ENCODE results near the gene ELP2.
"Not testable (repeated sequence)": the region's sequence is repeated elsewhere in the genome, so short reads cannot be mapped to it uniquely, and the experiment has no call there.

Gene ELP2

GRCh38 chr18:36129300-36130038 lies at the start of gene ELP2, which contains the start of gene SLC39A6:
Gene ELP2 (plus strand): TSS chr18:36129899. CDS start chr18:36129934, 35 bp downstream.
Gene SLC39A6 (minus strand): TSS chr18:36129340. CDS start chr18:36127007, 2,333 bp downstream.
- peak; percentile 89 to 92 (median 92) for DNase-seq (ENCODE audit: low read depth in 3 of 3)

GRCh38 chr18:36081118-36081517 lies 48.6 kb upstream of the ELP2 start:
- not testable (repeated sequence) for DNase-seq (ENCODE audit: low read depth in 3 of 3)

- no peak for DNase-seq (ENCODE audit: low read depth in 3 of 3)
Measured at GRCh38 chr18:36083729-36084128, 46.0 kb upstream of the ELP2 start.

- DNase-seq (ENCODE audit: low read depth in 3 of 3): no peak
Measured at GRCh38 chr18:36085195-36085594, 44.5 kb upstream of the ELP2 start.

- no peak for DNase-seq (ENCODE audit: low read depth in 3 of 3)
Measured at GRCh38 chr18:36086186-36086585, 43.5 kb upstream of the ELP2 start.

- DNase-seq (ENCODE audit: low read depth in 3 of 3): no peak
Measured at GRCh38 chr18:36088256-36088655, 41.4 kb upstream of the ELP2 start.

- no peak for DNase-seq (ENCODE audit: low read depth in 3 of 3)
Measured at GRCh38 chr18:36089001-36089400, 40.7 kb upstream of the ELP2 start.

- DNase-seq (ENCODE audit: low read depth in 3 of 3): not testable (repeated sequence)
Measured at GRCh38 chr18:36092116-36092515, 37.6 kb upstream of the ELP2 start.

- no peak for DNase-seq (ENCODE audit: low read depth in 3 of 3)
Measured at GRCh38 chr18:36094431-36094830, 35.3 kb upstream of the ELP2 start.

GRCh38 chr18:36095936-36096519 lies 33.7 kb upstream of the ELP2 start:
- DNase-seq (ENCODE audit: low read depth in 3 of 3): no peak

- no peak for DNase-seq (ENCODE audit: low read depth in 3 of 3)
Measured at GRCh38 chr18:36096955-36097354, 32.7 kb upstream of the ELP2 start.

- DNase-seq (ENCODE audit: low read depth in 3 of 3): no peak
Measured at GRCh38 chr18:36099311-36099710, 30.4 kb upstream of the ELP2 start.

GRCh38 chr18:36101943-36102342 lies 27.8 kb upstream of the ELP2 start:
- DNase-seq (ENCODE audit: low read depth in 3 of 3): no peak

- no peak for DNase-seq (ENCODE audit: low read depth in 3 of 3)
Measured at GRCh38 chr18:36104749-36105148, 24.9 kb upstream of the ELP2 start.

- no peak for DNase-seq (ENCODE audit: low read depth in 3 of 3)
Measured at GRCh38 chr18:36107477-36107876, 22.2 kb upstream of the ELP2 start.

GRCh38 chr18:36108196-36108595 lies 21.5 kb upstream of the ELP2 start:
- no peak for DNase-seq (ENCODE audit: low read depth in 3 of 3)

GRCh38 chr18:36108601-36109000 lies 21.1 kb upstream of the ELP2 start:
- no peak for DNase-seq (ENCODE audit: low read depth in 3 of 3)

GRCh38 chr18:36109737-36110136 lies 20.0 kb upstream of the ELP2 start:
- no peak for DNase-seq (ENCODE audit: low read depth in 3 of 3)

GRCh38 chr18:36112302-36112701 lies 17.4 kb upstream of the ELP2 start:
- DNase-seq (ENCODE audit: low read depth in 3 of 3): no peak

- DNase-seq (ENCODE audit: low read depth in 3 of 3): no peak
Measured at GRCh38 chr18:36114251-36114650, 15.4 kb upstream of the ELP2 start.

- DNase-seq (ENCODE audit: low read depth in 3 of 3): no peak
Measured at GRCh38 chr18:36114738-36115137, 15.0 kb upstream of the ELP2 start.

GRCh38 chr18:36116771-36117170 lies 12.9 kb upstream of the ELP2 start:
- not testable (repeated sequence) for DNase-seq (ENCODE audit: low read depth in 3 of 3)

GRCh38 chr18:36120297-36120696 lies 9.4 kb upstream of the ELP2 start:
- no peak for DNase-seq (ENCODE audit: low read depth in 3 of 3)

Data from stimulated activated CD4-positive, alpha-beta T cell treated with anti-CD3 and anti-CD28 coated beads, TNF-alpha, amount 100 ng/mL, for 4 hours (primary cell).